ENCODE data around the gene BAHD1.

DNA sequence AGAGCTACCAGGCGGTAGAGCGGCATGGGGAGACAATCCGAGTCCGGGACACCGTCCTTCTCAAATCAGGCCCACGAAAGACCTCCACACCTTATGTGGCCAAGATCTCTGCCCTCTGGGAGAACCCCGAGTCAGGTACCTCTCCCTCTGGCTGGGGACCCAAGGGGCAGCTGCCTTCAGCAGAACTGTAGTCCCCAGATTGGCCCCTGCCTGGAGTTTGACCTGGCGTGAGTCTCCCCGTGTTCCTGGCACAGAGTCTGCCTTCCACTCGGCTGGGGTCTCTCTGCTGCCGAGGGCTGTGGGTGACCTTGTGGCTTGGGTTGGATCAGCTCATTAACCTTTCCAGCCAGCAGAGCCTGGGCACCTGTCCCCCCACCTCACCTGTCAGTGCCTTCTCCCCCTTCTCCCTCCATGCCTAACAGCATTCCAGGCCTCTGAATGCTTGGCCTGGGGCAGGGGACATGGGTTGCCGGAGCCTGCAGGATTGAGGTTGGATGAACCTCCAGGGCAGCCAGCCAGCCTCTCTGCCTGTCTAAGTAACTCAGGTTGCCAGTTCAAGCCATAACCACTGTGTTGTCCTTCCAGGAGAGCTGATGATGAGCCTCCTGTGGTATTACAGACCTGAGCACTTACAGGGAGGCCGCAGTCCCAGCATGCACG is 23.3 kb downstream of the BAHD1 start:
- TF ChIP-seq EP300 (IDR thresholded peaks at IDR 0.05) (no peak), POLR2A (IDR thresholded peaks at IDR 0.05) (no peak)
- TF ChIP-seq, protein P1, sequence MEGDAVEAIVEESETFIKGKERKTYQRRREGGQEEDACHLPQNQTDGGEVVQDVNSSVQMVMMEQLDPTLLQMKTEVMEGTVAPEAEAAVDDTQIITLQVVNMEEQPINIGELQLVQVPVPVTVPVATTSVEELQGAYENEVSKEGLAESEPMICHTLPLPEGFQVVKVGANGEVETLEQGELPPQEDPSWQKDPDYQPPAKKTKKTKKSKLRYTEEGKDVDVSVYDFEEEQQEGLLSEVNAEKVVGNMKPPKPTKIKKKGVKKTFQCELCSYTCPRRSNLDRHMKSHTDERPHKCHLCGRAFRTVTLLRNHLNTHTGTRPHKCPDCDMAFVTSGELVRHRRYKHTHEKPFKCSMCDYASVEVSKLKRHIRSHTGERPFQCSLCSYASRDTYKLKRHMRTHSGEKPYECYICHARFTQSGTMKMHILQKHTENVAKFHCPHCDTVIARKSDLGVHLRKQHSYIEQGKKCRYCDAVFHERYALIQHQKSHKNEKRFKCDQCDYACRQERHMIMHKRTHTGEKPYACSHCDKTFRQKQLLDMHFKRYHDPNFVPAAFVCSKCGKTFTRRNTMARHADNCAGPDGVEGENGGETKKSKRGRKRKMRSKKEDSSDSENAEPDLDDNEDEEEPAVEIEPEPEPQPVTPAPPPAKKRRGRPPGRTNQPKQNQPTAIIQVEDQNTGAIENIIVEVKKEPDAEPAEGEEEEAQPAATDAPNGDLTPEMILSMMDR (IDR thresholded peaks at IDR 0.05) = no peak

All from ovary (tissue), 3 donors.